ENCODE results near the gene ZNF487. TPM values are rescaled to one million over a fixed set of nuclear protein-coding genes. Genes with fewer than 3 reads are reported as not detected.

Gene ZNF487
- total RNA-seq, 2 donors from 2014 or later: 7.9 to 8.7 TPM

Other genes starting within 250 kb of the ZNF487 start
- gene RASGEF1A, start 170.0 kb upstream of the ZNF487 start, total RNA-seq: 1 to 10 TPM; 3.1 to 3.4 TPM
- not detected for gene FXYD4, start 65.5 kb upstream of the ZNF487 start, total RNA-seq
- gene HNRNPF, start 27.9 kb upstream of the ZNF487 start, total RNA-seq: 100 to 1,000 TPM; 131 to 144 TPM
- gene ZNF239, start 137.5 kb downstream of the ZNF487 start, total RNA-seq: 1 to 10 TPM in 1 of 2 donors, under 1 TPM in 1; 0.96 to 1.1 TPM
- gene ZNF485, start 169.3 kb downstream of the ZNF487 start, total RNA-seq: 1 to 10 TPM; 2.4 to 2.9 TPM
- gene ZNF32, start 211.8 kb downstream of the ZNF487 start, total RNA-seq: 10 to 100 TPM; 19.0 to 19.2 TPM

Data from T-helper 17 cell (primary cell).